Globus pallidus (tissue), 1 donor: ENCODE results near the gene EMC8.
"Not testable (repeated sequence)": the region's sequence is repeated elsewhere in the genome, so short reads cannot be mapped to it uniquely, and the experiment has no call there.

ENCODE experiments used
- DNase-seq: peaks from one replicate; pipeline ENCODE4 v3.0.0-alpha.2; 2015; ENCODE audit warnings: low spot score

Gene EMC8

DNA sequence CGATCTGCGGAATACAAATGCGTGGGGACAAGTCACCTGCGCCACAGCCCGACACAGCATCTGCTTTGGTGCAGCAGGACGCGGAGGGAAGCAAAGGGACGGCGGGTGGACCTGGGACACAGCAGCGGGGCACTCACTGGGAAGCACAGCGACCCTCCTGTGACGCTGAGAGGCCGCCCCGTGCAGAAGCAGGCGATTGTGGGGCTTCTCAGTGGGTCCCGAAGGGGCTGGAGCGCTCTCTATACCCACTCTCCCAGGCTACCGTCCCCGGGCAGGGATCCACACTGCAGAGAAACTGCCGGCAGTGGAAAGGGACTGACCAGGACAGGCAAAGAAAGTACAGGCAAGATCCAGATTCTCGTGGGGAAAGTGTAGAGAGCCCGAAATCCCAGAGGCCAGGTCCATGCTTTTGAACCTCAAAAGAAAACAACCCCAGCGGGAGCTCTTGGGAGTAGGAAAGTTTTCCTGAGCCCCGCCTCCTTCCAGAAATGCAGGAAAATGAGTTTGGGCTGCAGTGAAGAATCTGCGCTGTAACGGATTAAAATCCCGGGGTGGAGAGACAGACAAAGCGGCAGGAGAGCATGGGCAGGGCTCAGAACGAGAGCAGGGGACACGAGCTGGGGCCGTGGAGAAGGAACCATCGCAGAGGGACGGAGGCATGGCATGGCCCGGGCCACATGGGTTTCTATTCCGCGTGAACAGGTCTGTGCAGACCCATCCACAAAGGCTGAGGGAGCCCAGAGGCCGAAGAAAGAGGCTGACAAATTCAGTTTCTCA, 12.9 kb upstream of the EMC8 start:
- no peak for DNase-seq

DNA sequence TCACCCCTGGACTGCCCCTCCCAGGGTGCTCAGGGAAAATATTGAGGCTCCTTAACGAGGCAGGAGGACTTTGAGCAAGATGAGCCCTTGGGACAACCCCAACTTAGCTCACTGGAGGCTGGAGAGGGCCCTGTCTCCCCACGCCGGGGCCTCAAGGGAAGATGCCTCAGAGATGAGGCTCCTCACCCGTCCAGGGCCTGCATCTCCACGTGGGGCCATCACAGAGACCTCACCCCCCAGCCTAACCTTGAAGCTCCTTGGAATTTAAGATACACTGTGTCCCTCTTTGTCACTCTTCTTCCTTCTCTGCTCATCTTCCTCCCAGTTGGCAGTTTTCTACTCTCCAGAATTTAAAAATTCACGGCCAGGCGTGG, 11.4 kb upstream of the EMC8 start:
- DNase-seq = no peak

DNA sequence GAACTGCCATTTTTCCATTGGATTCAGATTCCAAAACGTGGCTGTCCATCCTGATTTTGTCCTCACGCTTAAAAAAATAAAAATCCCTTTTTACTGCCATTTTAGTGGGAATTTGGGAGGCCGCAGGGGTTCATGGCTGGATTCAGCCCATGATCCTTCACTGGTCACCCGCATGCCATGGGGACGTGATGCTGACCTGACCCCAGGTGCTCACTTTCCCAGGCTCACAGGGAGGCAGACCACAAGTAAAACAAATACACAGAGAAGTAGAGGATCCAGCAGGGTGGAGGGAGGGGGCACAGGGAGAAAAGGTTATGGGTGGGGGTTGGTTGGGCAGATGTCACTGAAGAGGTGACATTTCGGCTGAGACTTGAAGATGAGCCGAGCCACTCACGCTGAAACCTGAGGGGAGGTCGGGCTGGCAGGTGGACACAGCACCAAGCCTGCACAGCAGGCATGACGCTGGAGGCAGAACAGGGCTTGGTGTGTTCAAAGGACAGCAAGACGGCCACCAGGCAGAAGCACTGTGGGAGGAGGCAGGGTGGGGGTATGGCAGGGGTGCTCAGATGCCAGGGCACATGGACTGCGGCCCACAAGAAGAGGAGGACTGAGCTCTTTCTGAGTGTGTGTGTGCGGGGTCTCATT, 10.9 kb upstream of the EMC8 start:
- no peak for DNase-seq

DNA sequence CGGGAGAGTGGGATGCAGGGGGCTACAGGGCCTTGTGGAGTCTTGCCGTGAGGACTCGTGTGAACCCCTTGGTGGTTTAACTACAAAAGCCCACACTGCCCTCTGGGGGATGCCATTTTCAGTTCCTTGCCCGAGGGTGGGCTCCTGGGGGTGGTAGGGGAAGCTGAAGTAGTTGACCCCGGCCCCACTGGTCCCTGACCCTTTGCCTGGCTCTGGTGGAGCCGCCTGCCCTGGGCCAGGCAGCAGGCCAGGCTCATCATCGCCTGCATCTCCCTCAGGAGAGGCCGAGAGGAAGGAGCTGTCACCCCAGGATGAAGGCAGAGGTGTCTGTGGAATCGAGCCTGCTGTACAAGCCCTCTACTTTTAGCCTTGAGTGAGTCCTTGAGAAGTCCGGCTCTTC, 10.3 kb upstream of the EMC8 start:
- no peak for DNase-seq

DNA sequence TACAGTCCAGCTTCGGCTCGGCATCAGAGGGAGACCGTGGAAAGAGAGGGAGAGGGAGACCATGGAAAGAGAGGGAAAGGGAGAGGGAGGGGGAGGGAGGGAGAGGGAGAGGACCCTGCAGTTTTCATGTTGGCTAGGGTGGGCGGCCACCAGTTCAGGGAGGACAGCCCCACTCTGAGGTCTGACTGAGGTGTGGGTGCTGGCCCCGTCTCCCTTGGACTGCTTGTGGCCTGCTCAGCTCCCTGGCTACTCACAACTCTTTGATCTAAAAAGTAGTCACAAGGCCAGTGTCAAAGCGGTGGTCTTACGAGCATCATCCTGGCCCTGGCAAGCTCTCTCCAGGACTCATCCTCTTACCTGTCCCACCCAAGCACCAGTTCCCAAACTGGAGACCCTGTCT, 9.6 kb upstream of the EMC8 start:
- no peak for DNase-seq

DNA sequence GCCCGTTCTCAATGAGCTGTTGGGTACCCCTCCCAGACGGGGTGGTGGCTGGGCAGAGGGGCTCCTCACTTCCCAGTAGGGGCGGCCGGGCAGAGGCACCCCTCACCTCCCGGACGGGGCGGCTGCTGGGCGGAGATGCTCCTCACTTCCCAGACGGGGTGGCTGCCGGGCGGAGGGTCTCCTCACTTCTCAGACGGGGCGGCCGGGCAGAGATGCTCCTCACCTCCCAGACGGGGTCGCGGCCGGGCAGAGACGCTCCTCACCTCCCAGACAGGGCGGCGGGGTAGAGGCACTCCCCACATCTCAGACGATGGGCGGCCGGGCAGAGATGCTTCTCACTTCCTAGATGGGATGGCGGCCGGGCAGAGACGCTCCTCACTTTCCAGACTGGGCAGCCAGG, 8.8 kb upstream of the EMC8 start:
- DNase-seq = not testable (repeated sequence)

DNA sequence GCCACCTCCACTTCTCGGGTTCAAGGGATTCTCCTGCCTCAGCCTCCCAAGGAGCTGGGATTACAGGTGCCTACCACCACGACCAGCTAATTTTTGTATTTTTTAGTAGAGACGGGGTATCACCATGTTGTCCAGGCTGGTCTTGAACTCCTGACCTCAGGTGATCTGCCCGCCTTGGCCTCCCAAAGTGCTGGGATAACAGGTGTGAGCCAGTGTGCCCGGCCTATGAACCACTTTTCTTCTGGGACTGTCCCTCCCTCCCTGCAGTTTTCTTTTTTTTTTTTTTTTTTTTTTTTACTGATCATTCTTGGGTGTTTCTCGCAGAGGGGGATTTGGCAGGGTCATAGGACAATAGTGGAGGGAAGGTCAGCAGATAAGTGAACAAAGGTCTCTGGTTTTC, 8.0 kb upstream of the EMC8 start:
- DNase-seq = not testable (repeated sequence)

DNA sequence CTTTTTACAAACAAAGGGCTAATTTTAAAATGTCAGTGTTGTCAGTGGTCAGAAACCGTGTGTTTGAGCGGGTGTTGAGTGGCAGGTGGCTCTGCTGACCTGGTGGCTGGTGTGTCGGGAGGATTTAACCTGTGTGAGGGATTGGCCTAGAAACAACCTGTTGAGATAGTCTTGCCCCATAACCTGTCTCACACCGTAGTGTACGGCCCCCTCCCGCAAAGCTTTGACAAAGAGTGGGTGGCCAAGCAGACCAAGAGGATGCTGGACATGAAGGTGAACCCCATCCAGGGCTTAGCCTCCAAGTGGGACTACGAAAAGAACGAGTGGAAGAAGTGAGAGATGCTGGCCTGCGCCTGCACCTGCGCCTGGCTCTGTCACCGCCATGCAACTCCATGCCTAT, 7.2 kb upstream of the EMC8 start:
- DNase-seq = no peak

DNA sequence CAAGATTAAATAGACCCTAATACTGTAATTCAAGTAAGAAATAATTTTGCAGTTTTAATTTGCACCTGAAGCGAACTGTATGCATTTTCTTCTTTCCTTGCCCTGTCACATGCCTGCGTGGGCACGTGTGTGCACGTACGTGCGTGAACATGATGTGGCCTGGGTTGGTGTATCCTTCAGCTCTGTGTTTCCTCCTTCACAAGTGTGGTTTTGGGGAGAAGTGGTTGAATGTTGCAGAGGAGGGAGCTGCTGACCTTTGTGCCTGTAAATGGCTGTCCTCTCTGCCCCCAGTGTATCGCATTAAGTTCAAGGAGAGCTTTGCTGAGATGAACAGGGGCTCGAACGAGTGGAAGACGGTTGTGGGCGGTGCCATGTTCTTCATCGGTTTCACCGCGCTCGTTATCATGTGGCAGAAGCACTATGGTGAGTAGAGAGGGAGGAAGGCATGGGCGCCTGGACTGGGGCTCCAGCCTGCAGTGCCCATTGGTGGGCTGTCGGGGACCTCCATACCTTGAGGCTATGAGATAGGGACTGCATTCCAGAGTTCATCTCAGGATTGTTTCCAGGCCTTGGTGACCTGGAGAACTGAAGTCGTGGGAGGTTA, 6.2 kb upstream of the EMC8 start:
- no peak for DNase-seq

DNA sequence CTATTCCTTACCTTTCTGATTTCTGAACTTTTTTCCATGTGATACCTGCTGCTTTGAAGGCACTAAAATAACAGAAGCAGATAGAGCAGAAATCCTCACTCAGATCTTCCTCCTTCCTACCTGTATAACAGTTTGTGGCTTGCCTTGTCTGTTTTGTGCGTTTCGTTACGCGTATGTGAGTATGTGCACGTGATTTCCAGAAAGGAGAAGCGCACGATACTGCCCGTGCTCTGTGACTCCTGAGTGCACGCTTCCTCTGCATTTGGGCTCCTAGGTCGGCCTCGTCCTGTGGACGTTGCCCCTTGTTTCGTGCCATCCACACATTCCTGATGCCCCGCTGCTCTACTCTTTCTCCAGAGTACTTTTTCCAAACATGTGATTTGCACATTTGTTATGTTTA, 4.2 kb upstream of the EMC8 start:
- DNase-seq = no peak

DNA sequence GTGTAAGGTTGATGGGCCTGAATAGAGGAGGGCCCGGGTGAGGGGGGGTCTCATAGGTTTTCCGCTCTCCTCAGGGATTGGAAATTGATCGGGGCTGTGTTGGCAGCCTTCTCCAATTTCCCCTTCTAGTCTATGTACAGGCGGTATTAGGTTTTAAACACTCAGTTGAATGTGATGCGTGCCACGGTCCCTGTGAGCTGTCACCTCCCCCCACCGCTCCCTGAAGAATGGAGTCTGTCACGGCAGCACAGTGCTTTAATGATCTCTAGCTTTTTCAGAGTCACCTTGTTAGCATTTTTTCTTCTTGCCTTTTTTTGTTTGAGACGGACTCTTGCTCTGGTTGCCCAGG, 951 bp upstream of the EMC8 start:
- no peak for DNase-seq

DNA sequence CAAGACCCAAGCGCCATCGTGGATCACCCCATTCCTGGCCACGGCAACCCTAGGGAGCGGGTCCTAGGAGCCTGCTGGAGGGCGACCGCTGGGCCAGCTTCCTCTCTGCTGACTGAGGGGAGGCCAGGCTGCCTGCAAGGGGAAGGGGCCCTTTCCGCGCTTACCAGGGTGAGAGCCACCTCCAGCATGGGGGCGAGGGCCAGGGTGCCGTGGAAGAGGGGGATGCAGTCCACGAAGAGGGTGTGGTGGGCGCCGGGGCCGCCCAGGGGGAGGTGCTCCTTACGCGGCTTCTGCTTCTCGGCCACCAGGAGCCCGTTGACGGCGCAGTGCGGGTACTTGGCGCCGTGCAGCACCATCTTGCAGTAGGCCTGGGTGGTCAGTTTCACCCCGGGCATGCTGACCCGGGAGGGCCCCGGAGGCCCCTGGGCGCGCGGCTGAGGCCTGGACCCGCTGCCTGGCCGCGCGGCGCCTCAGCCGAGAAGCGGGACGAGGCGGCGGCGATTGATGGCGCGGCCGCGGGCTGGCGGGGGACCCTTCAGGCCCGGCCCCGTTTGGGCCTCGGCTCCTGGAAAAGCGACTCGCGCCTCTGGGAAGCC, 345 bp downstream of the EMC8 start:
- DNase-seq = no peak

DNA sequence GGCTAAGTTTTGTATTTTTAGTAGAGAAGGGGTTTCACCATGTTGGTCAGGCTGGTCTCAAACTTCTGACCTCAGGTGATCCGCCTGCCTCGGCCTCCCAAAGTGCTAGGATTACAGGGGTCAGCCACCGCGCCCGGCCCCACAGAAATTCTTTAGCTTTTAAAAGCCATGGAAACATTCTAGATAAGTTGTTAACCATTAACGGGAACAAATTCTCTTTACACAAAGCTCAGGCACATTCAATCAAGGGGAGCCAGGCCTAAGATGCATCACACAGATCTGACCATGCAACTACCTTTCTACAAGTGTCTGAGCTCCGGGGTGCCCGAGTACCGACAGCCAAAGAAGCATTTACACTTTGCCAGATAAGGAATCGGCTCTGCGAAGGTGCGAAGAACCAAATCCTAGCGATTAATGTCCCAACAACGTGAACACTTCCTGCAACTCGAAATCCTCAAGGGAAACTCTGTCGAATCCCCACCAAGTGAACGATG, 1.0 kb downstream of the EMC8 start:
- DNase-seq = no peak

DNA sequence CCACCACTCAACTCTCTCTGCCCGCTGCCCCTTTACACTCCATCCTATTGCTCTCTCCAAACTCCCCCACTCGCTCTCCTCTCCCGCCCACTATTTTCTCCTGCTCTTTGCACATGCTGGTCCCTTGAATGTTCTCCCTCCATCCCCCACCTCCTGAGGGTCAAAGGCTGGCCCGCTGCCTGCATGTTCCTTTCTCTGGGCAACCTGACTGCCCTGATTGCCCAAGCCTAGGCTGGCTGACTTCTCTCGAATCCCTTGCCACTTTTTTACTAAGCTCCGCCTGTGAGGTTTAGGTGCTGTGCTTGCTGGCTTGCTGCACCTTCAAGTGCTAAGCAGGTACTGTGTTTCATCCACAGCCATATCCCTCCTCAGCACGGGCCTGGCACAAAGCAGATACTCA, 2.7 kb downstream of the EMC8 start:
- DNase-seq = no peak

DNA sequence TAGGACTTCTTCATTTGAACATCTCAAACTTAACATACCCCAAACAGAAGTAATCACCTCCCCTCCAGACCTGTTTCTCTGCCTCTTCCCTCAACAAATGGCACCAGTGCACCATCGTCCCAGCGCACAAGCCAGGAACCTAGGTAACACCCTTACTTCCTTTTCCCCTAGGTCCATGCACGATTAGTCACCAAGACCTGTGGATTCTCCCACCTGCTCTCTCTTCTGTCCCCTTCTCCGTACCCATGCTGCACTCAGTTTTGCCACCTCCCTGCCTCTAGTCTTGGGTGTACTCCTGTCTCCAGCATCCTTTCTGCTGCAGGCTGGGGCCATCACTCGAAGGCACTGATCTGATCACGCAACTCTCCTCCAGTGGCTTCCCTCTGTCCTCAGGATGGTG, 3.2 kb downstream of the EMC8 start:
- DNase-seq = no peak

DNA sequence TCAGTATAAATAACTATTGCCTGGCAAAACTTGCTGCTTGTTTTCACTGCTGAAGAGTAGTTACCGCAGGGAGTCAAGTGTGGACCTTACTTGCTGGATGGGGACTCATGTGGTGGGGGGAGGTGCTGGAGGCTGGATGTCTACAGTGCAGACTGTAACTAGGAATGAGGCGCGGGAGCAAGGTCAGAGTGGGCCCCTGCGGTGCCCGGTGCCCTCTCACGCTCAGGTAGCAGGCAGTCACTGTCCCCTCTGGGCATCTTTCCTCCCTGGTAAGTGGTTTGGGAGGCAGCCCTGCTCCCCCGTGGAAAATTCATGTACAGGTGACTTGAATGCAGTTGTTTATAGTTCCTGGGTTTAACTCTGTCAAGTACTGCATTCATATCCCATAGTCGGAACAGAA, 4.6 kb downstream of the EMC8 start:
- DNase-seq = no peak

DNA sequence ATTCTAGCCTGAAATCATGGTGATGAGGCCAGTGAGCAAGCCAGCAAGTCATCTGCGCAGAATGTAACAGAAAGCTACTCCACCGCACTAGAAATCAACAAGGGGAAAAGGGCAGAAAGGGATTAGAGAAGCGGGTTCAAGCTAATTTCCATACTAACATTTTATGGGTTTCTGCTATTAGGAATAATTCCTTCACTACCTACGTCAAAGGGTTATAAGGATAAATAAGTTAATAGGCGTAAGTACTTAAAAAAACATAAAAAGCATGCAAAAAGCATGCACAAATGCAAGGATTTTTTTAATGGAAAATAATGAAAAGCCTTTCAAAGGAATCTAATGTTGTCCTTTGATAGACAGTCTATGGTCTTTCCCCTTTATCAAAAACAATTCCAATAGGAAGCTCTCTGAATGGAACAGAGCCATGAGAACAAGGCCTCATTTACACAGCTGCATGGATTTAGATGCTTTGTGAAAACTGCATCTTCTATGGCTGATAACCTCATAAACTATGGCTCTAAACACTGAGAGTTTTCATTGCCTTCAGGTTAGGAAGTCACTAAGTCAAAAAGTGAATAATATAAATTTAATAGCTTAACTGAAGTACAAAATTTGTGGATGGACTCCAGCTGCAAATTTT, 5.6 kb downstream of the EMC8 start:
- DNase-seq = peak; percentile 10

DNA sequence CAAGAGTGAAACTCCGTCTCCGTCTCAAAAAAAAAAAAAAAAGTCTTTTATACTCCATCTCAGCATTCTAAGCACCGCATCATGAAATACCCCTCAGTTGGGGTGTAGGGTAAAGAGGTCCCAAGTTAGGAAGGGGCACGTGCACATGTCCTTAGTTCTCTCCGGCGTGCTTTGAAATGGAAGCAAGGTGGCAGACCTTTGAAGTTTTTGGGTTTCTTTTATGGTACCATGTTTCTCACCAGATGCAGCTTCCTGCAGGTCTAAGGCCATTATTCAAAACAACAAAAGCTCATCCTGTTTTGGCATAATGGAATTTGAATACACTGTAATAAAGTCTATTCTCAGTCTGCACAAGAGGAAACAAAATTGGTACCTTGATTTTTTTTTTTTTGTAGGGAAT, 9.6 kb downstream of the EMC8 start:
- no peak for DNase-seq

DNA sequence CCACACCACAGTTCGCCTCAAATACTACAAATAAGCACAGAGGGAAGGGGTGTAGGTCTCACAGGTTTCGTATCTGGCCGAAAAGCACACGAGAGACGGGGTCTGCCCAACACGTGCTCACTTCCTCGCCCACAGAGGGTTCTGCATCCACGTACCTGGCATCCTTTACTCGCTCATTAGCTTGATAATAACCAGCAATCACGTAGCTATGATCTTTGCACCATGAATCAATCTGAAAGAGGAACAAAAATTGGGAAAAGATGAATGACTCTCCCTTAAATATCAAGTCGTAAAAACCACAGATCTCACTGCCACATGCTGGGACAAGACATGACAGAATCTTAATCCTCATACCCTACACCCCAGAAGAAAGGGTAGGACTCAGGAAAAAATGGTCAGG, 10.5 kb downstream of the EMC8 start:
- DNase-seq = no peak

DNA sequence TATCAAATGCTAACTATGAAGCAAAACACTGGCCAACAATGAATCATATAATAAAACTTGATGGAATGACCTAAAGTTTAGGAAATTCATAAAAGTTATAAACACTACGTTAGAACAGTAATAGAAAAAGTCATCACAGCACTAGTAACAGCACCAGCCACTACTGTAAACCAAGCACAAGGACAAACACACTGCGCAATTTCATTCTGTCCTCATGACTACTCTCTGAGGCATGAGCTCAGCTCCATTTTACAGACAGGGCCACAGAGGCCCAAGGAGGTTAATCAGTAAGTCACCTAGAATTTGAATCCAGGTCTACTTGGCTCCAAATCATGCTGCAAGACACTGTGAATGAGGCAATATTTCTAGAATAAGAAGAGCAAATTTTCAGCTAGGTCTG, 13.4 kb downstream of the EMC8 start:
- DNase-seq = no peak

DNA sequence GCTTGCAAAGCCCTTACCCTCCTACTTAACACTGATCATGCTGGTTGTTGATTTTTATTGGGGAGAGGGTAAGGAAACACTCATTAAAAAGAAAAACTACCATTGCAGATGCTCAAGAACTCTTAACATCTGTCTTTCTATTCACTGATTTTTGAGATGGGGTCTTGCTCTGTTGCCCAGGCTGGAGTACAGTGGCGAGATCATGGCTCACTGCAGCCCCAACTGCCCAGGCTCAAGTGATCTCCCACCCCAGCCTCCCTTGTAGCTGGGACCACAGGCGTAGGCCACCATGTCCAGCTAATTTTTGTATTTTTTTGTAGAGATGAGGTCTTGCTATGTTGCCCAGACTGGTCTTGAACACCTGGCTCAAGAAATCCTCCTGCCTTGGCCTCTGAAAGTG, 14.5 kb downstream of the EMC8 start:
- no peak for DNase-seq

DNA sequence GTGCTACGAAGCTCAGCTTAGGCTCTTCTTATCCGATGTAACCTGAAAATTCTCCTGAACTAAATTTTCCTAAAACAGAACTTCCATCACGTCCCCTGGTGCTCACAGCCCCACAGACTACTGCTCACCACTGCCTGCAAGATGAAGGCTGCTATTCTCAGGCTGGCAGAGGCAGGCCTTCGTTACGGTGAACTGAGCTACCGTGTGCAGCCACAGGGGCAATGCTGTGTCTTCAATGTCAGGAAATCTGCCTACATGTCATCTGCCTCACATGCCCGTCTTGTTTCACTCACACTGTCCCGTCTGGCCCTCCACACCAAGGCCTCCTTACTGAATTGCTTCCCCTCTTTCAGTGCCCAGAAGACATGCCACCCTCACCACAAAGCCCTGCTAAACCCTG, 15.9 kb downstream of the EMC8 start:
- no peak for DNase-seq

DNA sequence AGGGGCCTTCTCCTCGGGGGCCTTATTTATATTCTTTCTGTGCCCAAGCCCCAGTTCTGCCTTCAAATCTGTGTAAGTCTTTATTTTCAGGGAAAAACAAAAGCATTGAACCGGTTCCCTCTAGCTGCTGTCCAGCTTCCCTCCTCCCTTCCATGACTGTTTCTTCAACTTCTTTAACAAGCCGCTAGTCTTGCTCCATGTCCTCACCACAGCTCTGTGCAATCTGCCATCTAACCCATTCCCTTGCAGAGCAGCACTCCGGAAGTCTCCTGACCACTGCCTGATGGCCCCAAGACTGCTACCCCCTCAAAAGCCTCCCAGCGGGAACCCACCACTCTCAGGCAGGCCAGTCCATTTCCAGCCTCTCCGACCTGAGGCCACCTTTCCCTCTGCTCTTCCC, 16.9 kb downstream of the EMC8 start:
- DNase-seq = peak; percentile 12
